Measurements from ENCODE around the gene TUBB. TPM values are rescaled to one million over a fixed set of nuclear protein-coding genes. Genes with fewer than 3 reads are reported as not detected.
"Not testable (repeated sequence)": the region's sequence is repeated elsewhere in the genome, so short reads cannot be mapped to it uniquely, and the experiment has no call there.

TUBB gene
- total RNA-seq, 4 donors from 2014 or later, result 229 to 281 (median 256) TPM

DNA sequence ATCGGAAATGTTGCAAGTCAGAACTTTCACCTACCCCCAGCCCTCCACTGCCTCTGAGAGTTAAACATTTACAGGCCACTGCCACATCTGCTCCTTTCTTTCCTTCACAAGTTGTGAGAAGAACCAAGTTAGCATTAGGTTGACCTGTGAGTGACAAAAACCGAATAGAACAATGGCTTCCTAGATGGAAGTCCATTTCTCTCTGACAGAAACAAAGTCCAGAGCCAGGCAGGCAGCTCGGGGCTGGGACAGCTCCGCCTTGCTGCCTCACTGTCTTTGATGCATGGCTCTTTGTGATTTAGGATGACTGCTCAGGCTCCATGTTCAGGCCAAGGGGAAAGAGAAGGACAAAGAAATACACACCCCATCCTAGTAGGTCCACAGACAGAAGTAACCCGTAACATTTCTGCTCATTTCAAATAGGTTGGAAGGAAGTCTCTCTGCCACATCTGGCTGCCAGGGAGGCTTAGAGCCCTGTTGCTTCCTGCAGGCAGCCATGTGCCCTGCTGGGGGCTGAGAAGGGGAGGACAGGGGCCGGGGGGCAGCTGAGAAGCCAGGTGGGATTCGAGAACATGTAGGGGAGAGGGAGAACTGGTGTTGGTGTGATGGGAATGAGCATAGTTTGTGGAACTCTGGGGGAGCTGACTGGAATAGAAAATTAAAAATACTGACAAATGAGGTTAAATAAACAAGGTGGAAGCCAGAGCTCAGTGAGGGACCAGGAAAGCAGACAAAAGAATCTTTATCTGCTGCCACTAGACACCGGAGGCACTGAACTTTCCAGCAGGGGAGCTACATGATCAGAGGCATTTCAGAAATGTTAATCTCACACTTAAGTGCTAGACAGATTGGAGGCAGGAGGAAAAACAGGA is 43.7 kb downstream of the TUBB start:
- ATAC-seq (ENCODE audit: low FRiP score), result no peak
- TF ChIP-seq, protein P1, sequence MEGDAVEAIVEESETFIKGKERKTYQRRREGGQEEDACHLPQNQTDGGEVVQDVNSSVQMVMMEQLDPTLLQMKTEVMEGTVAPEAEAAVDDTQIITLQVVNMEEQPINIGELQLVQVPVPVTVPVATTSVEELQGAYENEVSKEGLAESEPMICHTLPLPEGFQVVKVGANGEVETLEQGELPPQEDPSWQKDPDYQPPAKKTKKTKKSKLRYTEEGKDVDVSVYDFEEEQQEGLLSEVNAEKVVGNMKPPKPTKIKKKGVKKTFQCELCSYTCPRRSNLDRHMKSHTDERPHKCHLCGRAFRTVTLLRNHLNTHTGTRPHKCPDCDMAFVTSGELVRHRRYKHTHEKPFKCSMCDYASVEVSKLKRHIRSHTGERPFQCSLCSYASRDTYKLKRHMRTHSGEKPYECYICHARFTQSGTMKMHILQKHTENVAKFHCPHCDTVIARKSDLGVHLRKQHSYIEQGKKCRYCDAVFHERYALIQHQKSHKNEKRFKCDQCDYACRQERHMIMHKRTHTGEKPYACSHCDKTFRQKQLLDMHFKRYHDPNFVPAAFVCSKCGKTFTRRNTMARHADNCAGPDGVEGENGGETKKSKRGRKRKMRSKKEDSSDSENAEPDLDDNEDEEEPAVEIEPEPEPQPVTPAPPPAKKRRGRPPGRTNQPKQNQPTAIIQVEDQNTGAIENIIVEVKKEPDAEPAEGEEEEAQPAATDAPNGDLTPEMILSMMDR (IDR thresholded peaks at IDR 0.05), result no peak
- no peak for DNase-seq (ENCODE audit: low spot score)

DNA sequence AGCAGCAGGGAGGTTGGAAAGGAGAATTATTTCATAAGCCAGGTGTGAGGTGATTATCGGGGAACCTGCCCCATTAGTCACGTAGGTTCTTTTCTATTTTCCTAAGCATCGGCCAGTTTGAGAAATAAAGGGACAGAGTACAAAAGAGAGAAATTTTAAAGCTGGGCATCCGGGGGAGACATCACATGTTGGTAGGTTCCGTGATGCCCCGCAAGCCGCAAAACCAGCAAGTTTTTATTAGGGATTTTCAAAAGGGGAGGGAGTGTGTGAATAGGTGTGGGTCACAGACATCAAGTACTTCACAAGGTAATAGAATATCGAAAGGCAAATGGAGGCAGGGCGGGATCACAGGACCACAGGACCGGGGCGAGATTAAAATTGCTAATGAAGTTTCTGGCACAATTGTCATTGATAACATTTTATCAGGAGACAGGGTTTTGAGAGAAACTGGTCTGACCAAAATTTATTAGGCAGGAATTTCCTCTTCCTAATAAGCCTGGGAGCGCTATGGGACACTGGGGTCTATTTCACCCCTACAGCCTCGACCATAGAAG is 44.4 kb downstream of the TUBB start:
- ATAC-seq (ENCODE audit: low FRiP score), result not testable (repeated sequence)

GRCh38 chr6:30765495-30765894 is 45.3 kb downstream of the TUBB start:
- ATAC-seq (ENCODE audit: low FRiP score); DNase-seq (ENCODE audit: low spot score): not testable (repeated sequence)

More for the DNA sequence above, 44.4 kb downstream of the TUBB start:
- not testable (repeated sequence) for DNase-seq (ENCODE audit: low spot score)

DNA sequence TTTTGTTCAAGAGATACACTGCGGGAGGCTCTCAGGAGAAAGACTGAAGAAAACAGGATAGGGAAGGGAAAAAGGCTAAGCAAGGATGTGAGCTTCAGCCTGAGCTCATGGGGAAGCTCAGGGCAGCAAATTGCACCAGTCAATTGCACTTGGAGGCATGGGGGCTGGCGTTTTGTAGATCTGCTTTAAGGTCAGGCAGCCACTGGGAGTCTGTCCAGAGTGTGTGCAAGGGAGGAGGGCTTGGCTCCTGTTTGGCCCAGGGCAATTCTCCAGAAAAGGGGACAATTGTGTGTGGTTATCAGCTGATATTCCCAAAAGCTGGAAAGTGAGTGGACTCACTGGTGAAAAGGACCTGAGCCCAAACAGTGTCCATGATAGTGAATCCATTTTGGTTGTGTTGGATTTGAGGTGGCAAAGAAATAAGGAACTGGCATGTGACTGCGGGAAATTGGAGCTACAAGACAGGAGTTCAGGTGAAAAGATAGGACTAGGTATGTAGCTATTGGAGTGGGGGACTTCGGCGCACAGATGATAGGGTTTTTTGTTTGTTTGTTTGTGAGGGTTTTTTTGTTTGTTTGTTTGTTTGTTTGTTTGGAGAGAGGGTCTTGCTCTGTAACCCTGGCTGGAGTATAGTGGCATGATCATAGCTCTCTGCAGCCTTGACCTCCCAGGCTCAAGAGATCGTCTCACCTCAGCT is 46.5 kb downstream of the TUBB start:
- DNase-seq (ENCODE audit: low spot score), result no peak

GRCh38 chr6:30767158-30767943 is 47.2 kb downstream of the TUBB start:
- DNase-seq (ENCODE audit: low spot score) (no peak), ATAC-seq (ENCODE audit: low FRiP score) (no peak)
- TF ChIP-seq, protein P1 (IDR thresholded peaks at IDR 0.05), result no peak

More for the DNA sequence above, 46.5 kb downstream of the TUBB start:
- TF ChIP-seq, protein P1 (IDR thresholded peaks at IDR 0.05), result no peak
- no peak for ATAC-seq (ENCODE audit: low FRiP score)

DNA sequence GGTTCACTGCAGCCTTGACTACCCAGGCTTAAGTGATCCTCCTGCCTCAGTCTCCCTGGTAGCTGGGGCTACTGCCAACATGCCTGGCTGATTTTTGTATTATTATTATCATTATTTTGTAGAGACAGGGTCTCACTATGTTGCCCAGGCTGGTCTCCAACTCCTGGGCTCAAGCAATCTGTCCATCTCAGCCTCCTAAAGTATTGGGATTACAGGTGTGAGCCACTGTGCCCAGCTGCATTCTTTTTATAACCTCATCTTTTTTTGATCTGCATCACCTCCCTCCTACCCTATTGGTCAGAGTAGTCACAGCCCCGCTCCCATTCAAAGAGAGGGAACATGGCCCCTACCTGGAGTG is 47.8 kb downstream of the TUBB start:
- DNase-seq (ENCODE audit: low spot score) (no peak), ATAC-seq (ENCODE audit: low FRiP score) (no peak)
- TF ChIP-seq, protein P1 (IDR thresholded peaks at IDR 0.05), result no peak

DNA sequence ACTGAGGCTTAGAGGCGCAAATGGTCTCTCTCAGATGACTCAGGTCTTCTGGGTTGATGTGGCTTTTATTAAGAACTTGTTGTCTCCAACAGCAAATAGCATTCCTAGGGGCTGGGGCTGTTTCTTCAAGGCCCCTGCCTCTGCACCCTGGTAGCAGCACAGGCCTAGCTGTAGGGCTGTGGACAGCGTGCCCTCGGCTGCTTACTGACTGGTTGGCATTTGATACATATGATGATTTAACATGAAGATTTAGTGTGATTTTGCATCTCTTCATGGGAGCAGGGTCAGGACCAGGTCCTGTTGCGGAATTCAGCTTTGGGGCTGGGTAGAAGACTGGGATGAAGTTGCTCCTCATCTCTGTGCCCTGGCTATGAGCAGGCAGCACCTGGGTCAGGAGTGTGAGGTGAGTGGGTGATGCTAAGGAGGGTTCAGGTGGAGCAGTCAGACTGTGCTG is 48.5 kb downstream of the TUBB start:
- no peak for DNase-seq (ENCODE audit: low spot score)
- ATAC-seq (ENCODE audit: low FRiP score), result no peak
- TF ChIP-seq, protein P1 (IDR thresholded peaks at IDR 0.05), result no peak

Data from omental fat pad (tissue), 4 donors.